ENCODE results near the gene ALK. TPM values are rescaled to one million over a fixed set of nuclear protein-coding genes. Genes with fewer than 3 reads are reported as not detected.

The ALK gene
- total RNA-seq, 1 experiment from 2014 or later: not detected

DNA sequence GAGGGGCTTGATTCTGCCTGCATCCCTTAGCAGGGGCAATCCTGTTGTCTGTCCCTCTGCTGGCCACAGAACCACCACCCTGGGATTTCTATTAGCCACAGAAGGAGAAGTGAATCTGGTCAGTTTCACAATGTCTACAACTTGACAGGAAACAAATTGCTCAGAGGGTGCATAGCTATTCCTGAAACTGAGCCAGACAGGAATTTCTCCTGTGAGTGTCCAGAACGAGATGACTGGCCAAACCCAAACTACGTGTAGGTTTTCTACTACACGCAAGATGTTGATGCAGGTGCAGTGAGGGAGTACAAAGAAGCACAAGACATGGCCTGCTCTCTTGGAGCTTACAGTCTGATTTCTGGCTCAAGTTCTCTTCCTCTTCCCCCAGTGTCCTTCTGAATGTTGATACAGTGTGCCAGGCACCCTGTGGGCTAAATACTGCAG lies 604.3 kb downstream of the ALK start:
- no peak overlapping the region for H2BK15ac ChIP-seq (ENCODE audit: low read depth, low read length)
- Mint-ChIP-seq H3K4me3 (no peak overlapping the region), H3K27ac (no peak overlapping the region), H3K36me3 (ENCODE audit: insufficient read depth in 1 of 3, low read depth in 3 of 3) (no peaks in the 10 kb centered on the region), H3K9me3 (no peaks in the 10 kb centered on the region), H3K27me3 (ENCODE audit: low read depth) (peaks cover 1% of the 10 kb centered on the region; the same call in 1 of the 2 replicates), H3K4me1 (peaks cover 10 to 13% of the 10 kb centered on the region in 2 experiments)
- no peak overlapping the region for H3K18ac ChIP-seq (ENCODE audit: insufficient read length, low read depth, low read length)
- H3K23me2 ChIP-seq (ENCODE audit: insufficient read length, low read depth, low read length, poor library complexity, severe bottlenecking): no peaks in the 10 kb centered on the region
- H2BK120ac ChIP-seq (ENCODE audit: low read depth, low read length, poor library complexity, severe bottlenecking): no peak overlapping the region
- H3K4me2 ChIP-seq (ENCODE audit: insufficient read depth, insufficient read length, low read length): no peak overlapping the region
- no peak overlapping the region for H4K8ac ChIP-seq (replicated peaks; ENCODE audit: insufficient read length, low read depth, low read length)
- H4K5ac ChIP-seq (ENCODE audit: insufficient read length, low read depth, low read length): no peak overlapping the region
- DNase-seq: no peak
- H3K14ac ChIP-seq (ENCODE audit: insufficient read depth, low read length): no peak overlapping the region
- no peak overlapping the region for H2AFZ ChIP-seq (ENCODE audit: low read length)
- H3K27ac ChIP-seq (ENCODE audit: insufficient read length, low read depth, low read length): no peak overlapping the region
- no peaks in the 10 kb centered on the region for H4K20me1 ChIP-seq (ENCODE audit: control insufficient read depth, insufficient read depth, insufficient read length)
- no CpG with 5 or more reads among the region's 3 CpGs for WGBS (ENCODE audit: extremely low coverage, insufficient read length, low lambda C conversion rate)
- H2BK12ac ChIP-seq (ENCODE audit: insufficient read length, low read depth, low read length): no peak overlapping the region
- no peaks in the 10 kb centered on the region for H3K9me3 ChIP-seq (ENCODE audit: control insufficient read depth, low read depth, low read length)
- H3K9ac ChIP-seq (ENCODE audit: extremely low read depth, insufficient read length, low read length): no peak overlapping the region
- no peaks in the 10 kb centered on the region for H3K79me1 ChIP-seq (ENCODE audit: insufficient read depth, low read depth, low read length, poor library complexity, severe bottlenecking)
- H4K91ac ChIP-seq (ENCODE audit: insufficient read length, low read depth, low read length): no peak overlapping the region
- no peaks in the 10 kb centered on the region for H3K4me1 ChIP-seq (ENCODE audit: insufficient read depth, low read length)
- no peak overlapping the region for H2BK20ac ChIP-seq (ENCODE audit: low read depth, low read length, poor library complexity, severe bottlenecking)
- no peak overlapping the region for H2AK5ac ChIP-seq (ENCODE audit: insufficient read length, low read length)
- H3K79me2 ChIP-seq (ENCODE audit: insufficient read depth, low read length): no peaks in the 10 kb centered on the region
- H3K27me3 ChIP-seq (ENCODE audit: insufficient read depth, low read length): no peaks in the 10 kb centered on the region
- no peak overlapping the region for H2BK5ac ChIP-seq (ENCODE audit: insufficient read length, low read length)
- TF ChIP-seq, protein P1, sequence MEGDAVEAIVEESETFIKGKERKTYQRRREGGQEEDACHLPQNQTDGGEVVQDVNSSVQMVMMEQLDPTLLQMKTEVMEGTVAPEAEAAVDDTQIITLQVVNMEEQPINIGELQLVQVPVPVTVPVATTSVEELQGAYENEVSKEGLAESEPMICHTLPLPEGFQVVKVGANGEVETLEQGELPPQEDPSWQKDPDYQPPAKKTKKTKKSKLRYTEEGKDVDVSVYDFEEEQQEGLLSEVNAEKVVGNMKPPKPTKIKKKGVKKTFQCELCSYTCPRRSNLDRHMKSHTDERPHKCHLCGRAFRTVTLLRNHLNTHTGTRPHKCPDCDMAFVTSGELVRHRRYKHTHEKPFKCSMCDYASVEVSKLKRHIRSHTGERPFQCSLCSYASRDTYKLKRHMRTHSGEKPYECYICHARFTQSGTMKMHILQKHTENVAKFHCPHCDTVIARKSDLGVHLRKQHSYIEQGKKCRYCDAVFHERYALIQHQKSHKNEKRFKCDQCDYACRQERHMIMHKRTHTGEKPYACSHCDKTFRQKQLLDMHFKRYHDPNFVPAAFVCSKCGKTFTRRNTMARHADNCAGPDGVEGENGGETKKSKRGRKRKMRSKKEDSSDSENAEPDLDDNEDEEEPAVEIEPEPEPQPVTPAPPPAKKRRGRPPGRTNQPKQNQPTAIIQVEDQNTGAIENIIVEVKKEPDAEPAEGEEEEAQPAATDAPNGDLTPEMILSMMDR (conservative IDR thresholded peaks at IDR 0.05): no peak; the same call in 2 of the 3 replicates
- no peak overlapping the region for H3K56ac ChIP-seq (ENCODE audit: insufficient read length, low read depth, low read length)
- H3T11ph ChIP-seq (ENCODE audit: low read length): no peak overlapping the region
- no peak overlapping the region for H3K23ac ChIP-seq (ENCODE audit: insufficient read length, low read depth, low read length)
- H3K4ac ChIP-seq (ENCODE audit: low read depth, low read length): no peak overlapping the region
